Ishikawa (cell line): ENCODE measurements around the gene ZNF367.

Source experiments
- CEBPB ChIP-seq: IDR thresholded peaks from 2 replicates; pipeline ENCODE4 v1.6.1; 2012
- EGR1 ChIP-seq: IDR thresholded peaks from 2 replicates; pipeline ENCODE4 v1.6.1; 2012
- EP300 ChIP-seq: IDR thresholded peaks from 2 replicates; pipeline ENCODE4 v1.6.1; 2012; ENCODE audit warnings: borderline replicate concordance
- RAD21 ChIP-seq: IDR thresholded peaks from 2 replicates; pipeline ENCODE4 v1.6.1; 2012; ENCODE audit warnings: low read depth
- REST ChIP-seq: IDR thresholded peaks from 2 replicates; pipeline ENCODE4 v1.6.1; 2012; ENCODE audit warnings: low read depth, mild to moderate bottlenecking
- TEAD4 ChIP-seq: IDR thresholded peaks from 2 replicates; pipeline ENCODE4 v1.6.1; 2012

DNA sequence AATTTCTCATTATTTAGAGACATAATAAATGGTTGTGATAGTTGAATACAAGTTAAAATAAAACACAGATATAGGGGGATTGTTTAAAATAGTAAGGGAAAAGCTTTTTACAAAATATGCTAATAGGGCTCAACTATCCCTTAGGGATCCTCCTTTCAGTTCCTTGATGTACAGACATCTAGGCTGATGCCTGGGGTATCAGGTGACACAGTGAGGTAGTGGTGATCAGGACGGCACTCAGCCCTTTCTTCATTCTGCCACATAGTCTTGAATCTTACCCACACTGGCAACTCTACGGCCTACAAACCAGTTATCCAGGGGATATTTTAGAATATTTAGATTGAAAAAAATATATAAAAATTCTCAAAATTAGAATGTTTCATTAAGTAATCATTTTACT, 22.2 kb downstream of the ZNF367 start:
- TF ChIP-seq EP300 (no peak), CEBPB (no peak), EGR1 (no peak), REST (no peak), RAD21 (no peak), TEAD4 (no peak)
